ENCODE measurements around the gene BGLAP.

Gene BGLAP

GRCh38 chr1:156241926-156242325 lies at the start of gene BGLAP:
BGLAP (plus strand) TSS chr1:156242184; CDS start chr1:156242232, 48 bp downstream.
- no peak for TF ChIP-seq CTCF (IDR thresholded peaks at IDR 0.05; ENCODE audit: extremely low read depth, missing control alignments)
- no peak for DNase-seq (ENCODE audit: low spot score)

GRCh38 chr1:156193208-156193487 lies 48.8 kb upstream of the BGLAP start:
- no peak for TF ChIP-seq CTCF (IDR thresholded peaks at IDR 0.05; ENCODE audit: extremely low read depth, missing control alignments)
- DNase-seq (ENCODE audit: low spot score) = no peak

GRCh38 chr1:156193488-156194299 lies 48.3 kb upstream of the BGLAP start, which contains the start of gene SLC25A44:
SLC25A44 (plus strand) TSS chr1:156194104; CDS start chr1:156199848, 5,744 bp downstream.
- DNase-seq (ENCODE audit: low spot score) = peak; percentile 91
- TF ChIP-seq CTCF (IDR thresholded peaks at IDR 0.05; ENCODE audit: extremely low read depth, missing control alignments) = peak; percentile 17

GRCh38 chr1:156194300-156194652 lies 47.7 kb upstream of the BGLAP start:
- no peak for TF ChIP-seq CTCF (IDR thresholded peaks at IDR 0.05; ENCODE audit: extremely low read depth, missing control alignments)
- DNase-seq (ENCODE audit: low spot score) = no peak

- no peak for DNase-seq (ENCODE audit: low spot score)
- no peak for TF ChIP-seq CTCF (IDR thresholded peaks at IDR 0.05; ENCODE audit: extremely low read depth, missing control alignments)
Measured at GRCh38 chr1:156195853-156196252, 46.1 kb upstream of the BGLAP start.

GRCh38 chr1:156196445-156196844 lies 45.5 kb upstream of the BGLAP start:
- DNase-seq (ENCODE audit: low spot score) = no peak
- TF ChIP-seq CTCF (IDR thresholded peaks at IDR 0.05; ENCODE audit: extremely low read depth, missing control alignments) = no peak

- TF ChIP-seq CTCF (IDR thresholded peaks at IDR 0.05; ENCODE audit: extremely low read depth, missing control alignments) = no peak
- peak; percentile 47 for DNase-seq (ENCODE audit: low spot score)
Measured at GRCh38 chr1:156198831-156199349, 43.1 kb upstream of the BGLAP start.
